Measurements from ENCODE around the gene PAQR4. TPM values are rescaled to one million over a fixed set of nuclear protein-coding genes. Genes with fewer than 3 reads are reported as not detected.

PAQR4 gene
- total and polyA plus RNA-seq, 2 of the 13 experiments (the other 11 are each of a cell fraction or from before 2014, with no cell fraction given), result 15.9 to 24.8 TPM

- TF ChIP-seq, protein P1, sequence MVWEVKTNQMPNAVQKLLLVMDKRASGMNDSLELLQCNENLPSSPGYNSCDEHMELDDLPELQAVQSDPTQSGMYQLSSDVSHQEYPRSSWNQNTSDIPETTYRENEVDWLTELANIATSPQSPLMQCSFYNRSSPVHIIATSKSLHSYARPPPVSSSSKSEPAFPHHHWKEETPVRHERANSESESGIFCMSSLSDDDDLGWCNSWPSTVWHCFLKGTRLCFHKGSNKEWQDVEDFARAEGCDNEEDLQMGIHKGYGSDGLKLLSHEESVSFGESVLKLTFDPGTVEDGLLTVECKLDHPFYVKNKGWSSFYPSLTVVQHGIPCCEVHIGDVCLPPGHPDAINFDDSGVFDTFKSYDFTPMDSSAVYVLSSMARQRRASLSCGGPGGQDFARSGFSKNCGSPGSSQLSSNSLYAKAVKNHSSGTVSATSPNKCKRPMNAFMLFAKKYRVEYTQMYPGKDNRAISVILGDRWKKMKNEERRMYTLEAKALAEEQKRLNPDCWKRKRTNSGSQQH (CRISPR knock-in tag; IDR thresholded peaks at IDR 0.05; ENCODE audit: low read depth), result no peak
- TF ChIP-seq ZNF597 (CRISPR knock-in tag; IDR thresholded peaks at IDR 0.05) (no peak), ZMYM3 (CRISPR knock-in tag; IDR thresholded peaks at IDR 0.05) (no peak), CSRNP1 (CRISPR knock-in tag; IDR thresholded peaks at IDR 0.05) (no peak), GATAD1 (CRISPR knock-in tag; IDR thresholded peaks at IDR 0.05) (no peak), ZC3H4 (CRISPR knock-in tag; IDR thresholded peaks at IDR 0.05; ENCODE audit: borderline replicate concordance) (no peak), ZZZ3 (CRISPR knock-in tag; IDR thresholded peaks at IDR 0.05; ENCODE audit: borderline replicate concordance) (no peak), ZNF550 (CRISPR knock-in tag; IDR thresholded peaks at IDR 0.05; ENCODE audit: borderline replicate concordance) (no peak), RERE (CRISPR knock-in tag; IDR thresholded peaks at IDR 0.05; ENCODE audit: low read depth) (no peak), RAD21 (CRISPR knock-in tag; IDR thresholded peaks at IDR 0.05) (no peak), GLI4 (CRISPR knock-in tag; IDR thresholded peaks at IDR 0.05; ENCODE audit: borderline replicate concordance) (no peak), EP300 (IDR thresholded peaks at IDR 0.05; ENCODE audit: low read depth in 2 of 2, low read length in 2 of 2) (0 out of 4 replicates have a peak, but pooled peaks of 1 of the 2 experiments have one; percentile 4), EP300 (CRISPR knock-in tag; IDR thresholded peaks at IDR 0.05; ENCODE audit: borderline replicate concordance) (no peak), ZNF800 (CRISPR knock-in tag; IDR thresholded peaks at IDR 0.05) (no peak), ZNF354B (CRISPR knock-in tag; IDR thresholded peaks at IDR 0.05) (no peak), SCMH1 (CRISPR knock-in tag; IDR thresholded peaks at IDR 0.05; ENCODE audit: borderline replicate concordance) (no peak), THAP11 (CRISPR knock-in tag; IDR thresholded peaks at IDR 0.05) (no peak)
Measured at GRCh38 chr16:3009568-3010390, 40.6 kb downstream of the PAQR4 start (continued).
